HG02840 (cell line): ENCODE results near the gene TRIM8.
A peak's percentile ranks its signal among the peaks of the same experiment; 100 is the strongest.

Experiments
- ATAC-seq: cut with Tn5 transposase; IDR thresholded peaks from one replicate; pipeline ENCODE4 v1.9.1; 2021; ENCODE audit warnings: mild to moderate bottlenecking, moderate library complexity, moderate number of reproducible peaks; ENCODE audit not compliant: unreplicated experiment, low FRiP score

Gene TRIM8

DNA sequence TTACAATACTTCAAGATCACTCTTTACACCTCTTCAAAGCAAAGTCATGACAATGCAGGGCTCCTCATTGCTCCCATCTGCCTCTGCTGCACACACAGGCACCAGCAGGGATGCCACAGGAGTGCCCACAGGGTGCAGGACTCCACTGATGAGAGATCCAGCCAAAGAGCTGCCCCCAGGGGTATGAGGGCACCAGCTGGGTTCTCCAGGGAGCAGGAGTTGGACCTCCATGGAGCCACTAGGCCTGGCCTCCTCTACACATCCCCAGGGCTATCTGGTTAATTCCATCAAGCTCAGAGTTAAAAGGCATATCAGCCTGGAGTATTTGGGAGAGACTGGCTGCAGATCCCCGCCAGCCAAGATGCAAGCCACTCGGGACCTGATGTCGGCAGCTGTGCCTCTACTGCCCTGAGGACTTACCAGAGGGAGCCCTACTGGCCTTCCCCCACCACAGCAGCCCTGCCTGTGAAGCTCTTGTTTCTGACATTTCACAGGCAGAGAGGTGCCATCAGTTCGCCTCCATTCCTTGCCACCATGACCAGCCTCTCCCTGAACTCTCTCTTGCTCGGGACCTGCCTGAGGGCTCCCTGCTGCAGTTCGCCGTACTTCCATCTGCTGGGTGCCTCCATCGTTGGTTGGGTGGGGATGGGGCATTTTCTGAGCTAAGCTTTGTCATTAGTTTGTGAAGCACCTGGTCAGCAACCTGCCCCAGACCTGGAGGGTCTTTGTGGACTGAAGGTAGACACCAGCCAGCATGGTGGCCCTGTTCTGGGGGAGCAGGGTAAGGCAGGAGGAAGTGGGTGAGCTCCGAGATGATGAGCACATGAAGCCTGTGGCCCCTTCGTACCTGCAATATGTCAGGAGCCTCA lies 12.5 kb upstream of the TRIM8 start:
- no peak for ATAC-seq

DNA sequence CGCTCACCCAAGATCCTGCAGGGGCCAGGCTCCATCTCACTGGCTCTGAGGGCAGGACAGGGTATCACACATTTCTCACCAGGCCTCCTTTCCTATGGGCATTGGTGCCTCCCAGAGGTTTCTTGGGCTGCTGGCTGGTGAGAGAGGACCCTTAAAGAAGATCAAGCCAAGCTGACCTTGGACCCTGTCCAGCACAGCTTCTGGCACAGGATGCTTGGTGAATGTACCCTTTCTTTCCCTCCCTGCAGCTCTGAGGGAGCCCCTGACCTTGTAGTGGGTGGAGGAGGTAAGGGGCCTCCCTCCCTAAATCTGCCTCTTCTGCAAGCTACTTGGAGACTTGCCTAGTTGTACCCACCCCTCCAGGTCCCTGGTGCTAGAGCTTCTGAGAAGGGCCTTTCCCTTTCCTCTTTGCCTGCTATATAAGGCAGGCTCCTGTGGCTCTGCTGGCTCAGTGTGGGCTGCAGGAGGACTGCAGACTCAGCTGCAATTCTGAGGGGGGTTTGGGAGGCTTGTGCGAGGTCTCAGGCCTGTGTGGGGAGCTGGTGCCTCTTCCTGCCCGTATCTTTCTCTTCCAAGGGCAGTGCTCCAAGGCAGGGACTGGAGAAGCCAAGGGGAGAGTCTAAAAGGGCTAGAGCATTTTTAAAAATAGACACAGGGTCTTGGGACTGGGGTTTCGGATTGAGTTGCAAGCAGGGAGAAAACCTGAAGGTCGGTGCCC lies 11.7 kb upstream of the TRIM8 start:
- no peak for ATAC-seq

DNA sequence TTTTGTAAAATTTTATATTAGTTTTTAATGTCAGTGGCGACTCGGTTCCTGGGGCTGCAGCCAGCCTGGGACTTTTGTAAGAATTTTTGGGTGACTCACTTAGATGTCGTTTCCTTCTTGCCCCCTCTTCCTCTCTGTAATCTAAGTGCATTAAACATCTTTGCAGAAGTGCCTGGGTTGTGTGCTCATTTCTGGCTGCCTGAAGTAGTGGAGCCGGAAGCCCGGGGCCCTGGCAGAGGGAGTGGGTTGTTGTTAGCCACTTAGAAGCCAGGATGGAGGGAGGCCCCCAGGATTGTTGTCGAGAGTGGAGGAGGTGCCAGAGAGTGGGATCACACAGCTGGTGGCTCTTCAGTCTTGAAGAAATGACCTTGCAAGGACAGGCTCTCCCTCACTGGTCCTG lies 11.0 kb upstream of the TRIM8 start:
- no peak for ATAC-seq

DNA sequence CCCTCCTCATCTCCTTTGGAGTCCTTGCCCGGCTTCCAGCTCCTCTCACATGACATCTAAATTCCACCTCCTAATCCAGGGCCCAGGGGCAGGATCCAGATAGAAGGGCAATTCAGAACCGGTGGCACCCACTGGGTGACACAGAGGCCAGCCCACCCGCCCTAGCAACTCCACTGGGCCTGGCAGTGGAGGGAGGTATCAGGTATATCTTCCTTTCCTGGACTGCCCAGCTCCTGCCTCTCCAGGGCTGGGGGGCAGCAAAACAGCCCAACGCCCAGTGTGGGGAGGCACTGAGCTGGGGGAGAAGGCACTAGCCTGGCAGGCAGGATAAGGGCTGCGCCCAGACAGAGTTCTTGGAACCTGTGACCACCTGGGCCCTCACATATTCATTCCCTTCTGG lies 10.4 kb upstream of the TRIM8 start:
- ATAC-seq: no peak

DNA sequence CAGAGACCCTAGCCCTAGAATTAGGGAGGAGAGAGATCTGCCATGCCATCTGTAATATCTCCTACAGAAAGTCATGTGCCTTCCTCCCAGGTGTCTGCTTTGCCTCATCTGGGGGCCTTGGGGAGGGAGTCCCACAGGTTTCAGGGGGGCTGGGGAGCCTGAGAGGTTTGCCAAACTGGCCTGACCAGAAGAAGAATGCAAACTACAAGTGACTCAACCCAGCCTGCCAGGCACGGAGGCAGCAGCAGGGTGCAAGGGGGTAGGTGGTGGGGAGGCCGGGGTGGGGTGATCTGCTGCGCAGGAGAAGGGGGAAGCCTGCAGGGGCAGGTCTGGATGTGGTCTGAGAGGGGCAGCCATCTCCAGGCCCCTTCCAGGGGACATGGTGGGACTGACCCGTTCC lies 9.6 kb upstream of the TRIM8 start:
- no peak for ATAC-seq

DNA sequence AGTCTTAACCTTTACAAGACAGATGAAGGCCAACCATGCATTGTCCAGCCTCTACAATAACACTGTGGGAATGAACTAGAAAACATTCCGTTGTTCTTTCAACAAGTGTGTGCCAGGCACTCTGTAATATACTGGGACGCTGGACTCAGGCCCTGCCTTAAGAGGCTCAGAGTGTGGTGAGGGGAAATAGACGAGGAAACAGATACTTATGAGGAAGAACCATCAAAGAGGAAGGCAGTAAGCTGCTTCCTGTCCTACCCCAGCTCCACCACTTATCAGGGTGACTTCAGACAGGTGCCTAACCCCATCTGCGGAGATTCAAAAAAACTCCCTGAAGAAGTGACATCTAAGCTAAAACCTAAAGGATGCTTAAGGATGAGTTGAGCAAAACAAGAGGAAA lies 8.9 kb upstream of the TRIM8 start:
- ATAC-seq: no peak

DNA sequence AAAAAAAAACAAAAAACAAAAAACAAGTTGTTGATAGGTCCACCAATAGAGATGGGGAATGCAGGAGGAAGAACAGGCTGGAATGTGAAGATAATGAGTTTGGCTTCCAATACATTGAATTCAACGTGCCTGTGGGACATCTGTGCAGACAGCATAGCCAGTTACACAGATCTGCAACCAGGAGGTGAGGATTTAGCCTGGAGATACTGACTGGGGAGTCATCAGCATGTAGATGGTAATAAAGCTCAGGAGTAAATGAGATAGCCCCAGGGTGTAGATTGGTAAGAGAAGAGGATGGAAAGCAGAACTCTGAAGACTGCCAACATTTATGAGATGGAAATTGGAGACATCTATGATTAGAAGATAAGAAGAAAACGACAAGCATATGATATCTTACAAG lies 4.7 kb upstream of the TRIM8 start:
- no peak for ATAC-seq

DNA sequence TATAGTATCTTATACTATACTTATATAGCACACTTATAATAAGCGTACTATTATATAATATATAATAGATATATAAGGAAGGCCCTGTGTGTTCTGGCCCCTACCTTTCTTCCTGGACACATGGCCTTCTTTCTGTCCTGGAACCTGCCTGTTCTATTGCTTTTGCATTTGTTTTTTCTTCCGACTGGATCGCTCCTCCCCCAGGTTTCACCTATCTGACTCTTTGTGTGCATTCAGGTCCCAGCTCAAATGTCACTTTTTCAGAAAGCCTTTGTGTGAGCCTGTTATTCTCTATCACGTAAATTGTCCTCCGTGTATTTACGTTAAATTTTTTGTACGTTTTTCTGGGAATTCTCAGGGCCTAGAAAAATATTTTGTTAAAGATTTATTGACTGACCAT lies 2.9 kb upstream of the TRIM8 start:
- no peak for ATAC-seq

DNA sequence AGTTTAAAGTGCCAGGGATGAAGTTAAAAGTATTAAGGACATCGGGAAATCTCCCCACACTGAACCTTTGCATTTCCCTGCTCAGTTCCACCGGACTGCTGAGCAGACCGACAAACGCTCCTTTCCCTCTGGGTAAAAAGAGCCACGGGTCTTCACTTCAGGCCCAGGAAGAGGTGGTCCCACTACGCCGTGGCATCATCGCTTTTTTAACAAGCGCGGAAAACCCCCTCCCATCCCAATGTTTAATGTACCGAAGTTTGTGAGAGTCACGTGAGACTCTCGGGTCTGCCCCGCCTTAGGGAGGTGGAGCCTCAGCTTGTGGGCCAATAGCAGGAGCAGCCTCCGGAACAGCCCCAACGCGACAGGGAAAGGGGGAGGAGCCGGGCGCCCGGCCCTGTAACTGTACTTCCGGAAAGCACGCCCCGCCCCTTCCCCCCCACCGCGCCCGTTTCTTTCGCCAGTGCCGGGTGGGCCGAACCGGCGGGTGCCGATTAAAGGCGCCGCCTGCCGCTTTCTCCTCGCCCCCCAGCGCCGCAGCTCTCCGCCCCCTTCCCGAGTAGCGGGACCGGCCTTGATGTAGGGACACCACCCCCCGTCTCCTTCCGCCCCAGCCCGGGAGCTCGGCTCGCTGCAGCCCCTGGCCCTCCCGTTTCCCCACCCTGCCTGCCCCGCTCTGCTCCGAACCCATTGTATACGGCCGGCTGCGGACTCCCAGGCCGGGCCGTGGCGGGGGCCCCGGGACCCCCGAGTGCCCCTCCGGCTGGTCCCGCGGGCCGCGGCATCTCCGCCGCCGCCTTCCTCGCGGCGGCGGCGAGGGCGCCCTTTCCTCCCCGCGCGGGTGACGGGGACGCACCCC lies 2.2 kb upstream of the TRIM8 start:
- peak; percentile 41 for ATAC-seq

DNA sequence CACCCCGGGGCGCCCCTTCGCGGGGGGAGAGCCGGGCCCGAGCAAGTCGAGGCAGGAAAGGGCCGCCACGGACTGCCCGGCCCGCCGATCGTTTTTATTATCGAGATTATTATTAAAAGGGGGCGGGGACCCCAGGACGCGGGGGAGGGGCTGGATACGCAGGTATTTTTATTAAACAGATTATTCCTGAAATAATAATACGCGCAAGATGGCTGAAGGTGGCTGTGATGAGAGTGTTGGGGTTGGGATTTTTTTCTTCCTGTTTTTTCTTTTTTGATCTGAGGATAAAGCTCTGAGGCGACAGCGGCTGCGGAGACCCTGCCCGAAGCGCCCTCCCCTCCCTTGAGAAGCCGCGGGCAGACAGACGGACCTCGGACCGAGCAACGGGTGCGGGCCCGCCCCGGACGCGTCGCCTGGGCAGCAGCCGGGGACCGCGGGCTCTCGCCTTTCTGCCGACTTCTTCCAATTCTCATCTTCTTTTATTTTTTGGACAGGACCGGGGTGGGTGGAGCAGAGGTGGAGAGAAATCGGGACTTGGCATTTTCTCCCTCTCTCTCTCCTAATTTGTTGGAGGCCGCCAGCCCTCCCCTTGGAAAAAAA lies 1.4 kb upstream of the TRIM8 start:
- ATAC-seq: peak; percentile 0

DNA sequence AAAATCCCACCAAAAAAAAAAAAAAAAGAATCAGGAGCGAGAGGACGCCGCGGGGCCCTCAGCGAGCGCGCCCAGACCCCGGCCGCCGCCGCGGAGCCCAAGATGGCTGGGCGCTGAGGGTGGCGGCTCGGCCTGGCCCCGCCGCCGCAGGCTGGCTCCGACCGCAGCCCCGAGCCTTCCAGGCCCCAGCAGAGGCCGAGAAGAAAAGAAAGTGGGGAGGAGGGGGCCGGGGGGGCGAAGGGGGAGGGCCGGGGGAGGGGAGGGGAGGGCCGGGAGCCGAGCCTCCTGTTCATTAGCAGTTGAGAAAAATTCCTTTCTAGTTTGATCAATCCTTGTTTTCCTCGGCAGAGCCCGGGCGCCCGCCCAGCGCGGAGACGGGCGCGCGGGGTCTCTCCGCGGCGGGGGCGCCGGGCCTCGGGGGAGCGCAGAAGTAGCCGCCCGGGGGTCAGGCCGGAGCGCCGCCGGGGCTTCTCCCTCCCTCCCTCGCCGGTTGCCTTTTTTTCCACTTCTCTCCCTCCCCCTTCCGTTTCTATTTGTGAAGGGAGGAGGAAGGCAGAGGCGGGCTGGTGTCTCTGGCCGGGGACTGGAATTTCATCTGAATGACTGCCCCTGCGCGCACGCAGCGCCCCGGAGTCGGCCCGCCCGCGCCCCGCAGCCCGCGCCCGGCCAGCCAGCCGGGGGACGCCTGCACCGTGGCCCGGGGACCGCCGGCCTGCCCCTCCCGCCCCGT lies 778 bp upstream of the TRIM8 start:
- ATAC-seq: no peak

DNA sequence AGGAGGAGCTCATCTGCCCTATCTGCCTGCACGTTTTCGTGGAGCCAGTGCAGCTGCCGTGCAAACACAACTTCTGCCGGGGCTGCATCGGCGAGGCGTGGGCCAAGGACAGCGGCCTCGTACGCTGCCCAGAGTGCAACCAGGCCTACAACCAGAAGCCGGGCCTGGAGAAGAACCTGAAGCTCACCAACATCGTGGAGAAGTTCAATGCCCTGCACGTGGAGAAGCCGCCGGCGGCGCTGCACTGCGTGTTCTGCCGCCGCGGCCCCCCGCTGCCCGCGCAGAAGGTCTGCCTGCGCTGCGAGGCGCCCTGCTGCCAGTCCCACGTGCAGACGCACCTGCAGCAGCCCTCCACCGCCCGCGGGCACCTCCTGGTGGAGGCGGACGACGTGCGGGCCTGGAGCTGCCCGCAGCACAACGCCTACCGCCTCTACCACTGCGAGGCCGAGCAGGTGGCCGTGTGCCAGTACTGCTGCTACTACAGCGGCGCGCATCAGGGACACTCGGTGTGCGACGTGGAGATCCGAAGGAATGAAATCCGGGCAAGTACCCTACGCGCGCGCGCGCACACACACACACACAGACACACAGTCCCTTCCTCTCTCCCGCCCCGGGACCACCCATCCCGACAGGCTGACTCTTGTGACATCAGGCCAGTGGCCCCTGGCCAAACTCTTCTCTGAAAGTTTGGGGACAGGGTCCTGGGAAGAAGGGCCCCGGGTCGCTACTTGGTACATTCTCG lies 538 bp downstream of the TRIM8 start:
- ATAC-seq: no peak

DNA sequence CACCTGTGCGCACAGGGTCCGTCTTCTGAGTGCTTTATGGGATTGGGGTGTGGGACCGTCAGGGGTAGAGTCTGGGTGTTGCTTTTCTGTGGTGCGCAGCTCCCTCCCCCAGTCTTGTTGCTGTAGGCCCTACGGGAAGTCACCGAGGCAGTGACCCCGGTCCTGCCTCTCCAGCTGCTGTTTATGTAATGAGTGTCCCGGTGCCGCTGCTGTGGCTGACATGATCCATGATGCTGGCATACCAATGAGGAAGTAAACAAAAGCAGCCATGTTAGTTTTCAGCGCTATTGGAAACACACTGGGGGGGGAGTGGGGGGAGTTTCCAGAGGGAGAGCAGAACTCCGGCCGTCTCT lies 1.1 kb downstream of the TRIM8 start:
- no peak for ATAC-seq

DNA sequence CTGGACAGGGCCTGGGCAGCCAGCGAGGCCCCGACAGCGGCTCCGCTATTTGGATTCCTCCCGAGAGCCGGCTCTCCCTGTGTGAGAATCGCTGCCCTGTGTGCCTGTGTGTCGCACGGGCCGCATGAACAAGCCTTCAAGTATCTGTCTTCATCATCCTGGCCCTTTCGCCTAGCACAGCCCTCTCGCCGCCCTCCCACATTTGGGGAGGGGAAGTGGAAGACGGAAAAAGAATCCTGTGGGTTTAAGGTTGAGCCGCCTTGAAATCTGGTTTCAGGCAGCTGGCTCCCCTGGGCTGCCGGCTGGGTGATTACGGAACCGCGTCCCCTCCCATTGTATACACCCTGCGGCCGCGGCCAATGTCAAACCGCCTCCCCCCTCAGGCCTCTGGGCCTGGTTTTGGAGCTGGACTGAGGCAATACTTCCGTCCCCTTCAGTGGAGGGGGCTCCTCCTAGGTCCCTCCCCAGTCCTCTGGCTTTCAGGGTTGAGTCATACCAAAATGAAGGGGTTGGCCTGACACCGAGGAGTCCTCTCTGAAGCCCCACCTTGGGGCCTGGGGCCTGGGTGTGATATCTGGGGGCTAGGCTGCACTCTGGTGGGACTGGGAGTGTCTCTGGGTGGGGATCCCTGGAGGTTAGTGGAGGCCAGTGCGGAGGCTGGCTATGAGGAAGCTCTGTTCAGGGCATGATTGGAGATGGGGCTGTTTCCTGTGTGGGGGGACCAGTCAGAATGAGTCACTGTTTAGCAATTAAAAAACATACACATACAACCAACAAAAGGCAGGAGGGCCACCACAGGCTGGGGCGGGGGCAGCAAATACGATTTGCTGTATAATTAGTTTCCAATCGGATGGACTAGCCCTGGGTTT lies 1.7 kb downstream of the TRIM8 start:
- ATAC-seq: no peak

DNA sequence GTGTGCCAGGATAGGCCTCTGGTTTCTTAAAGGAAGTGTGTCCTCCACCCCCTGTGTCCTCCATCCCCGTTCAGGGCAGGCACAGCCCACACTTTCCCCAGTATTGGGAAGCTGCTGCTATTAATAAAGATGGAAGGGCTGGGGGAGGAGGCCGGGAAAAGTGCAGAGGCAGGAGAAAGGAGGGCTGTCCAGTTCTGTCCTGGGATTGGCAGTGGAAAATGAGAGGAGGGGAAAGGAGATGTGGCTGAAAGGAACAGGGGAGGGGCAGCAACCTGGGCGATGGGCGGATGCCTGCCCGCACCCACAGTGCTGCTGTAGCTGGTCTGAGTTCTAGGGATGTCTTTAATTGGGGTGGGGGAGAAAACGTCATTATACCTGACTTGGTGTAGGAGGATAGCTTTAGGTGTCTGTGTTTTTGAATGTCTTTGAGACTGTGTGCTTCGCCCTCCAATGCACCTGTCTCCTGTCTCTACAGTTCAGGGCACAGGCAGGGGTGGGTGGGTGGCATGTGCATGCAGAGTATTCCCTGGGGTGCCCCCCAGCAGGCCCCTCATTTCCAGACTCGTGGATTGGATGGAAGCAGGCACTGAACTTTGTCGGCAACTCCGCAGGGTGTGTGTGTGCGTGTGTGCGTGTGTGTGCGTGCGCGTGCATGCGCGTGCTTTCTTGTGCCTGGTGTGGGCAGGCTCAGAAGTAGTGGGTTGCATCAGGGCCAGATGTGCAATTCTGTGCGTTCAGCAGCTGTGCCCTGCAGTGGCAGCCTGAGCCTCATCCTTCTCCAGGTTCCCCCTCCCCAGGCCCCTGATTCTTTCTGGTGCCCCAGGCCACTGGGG lies 2.5 kb downstream of the TRIM8 start:
- ATAC-seq: no peak

DNA sequence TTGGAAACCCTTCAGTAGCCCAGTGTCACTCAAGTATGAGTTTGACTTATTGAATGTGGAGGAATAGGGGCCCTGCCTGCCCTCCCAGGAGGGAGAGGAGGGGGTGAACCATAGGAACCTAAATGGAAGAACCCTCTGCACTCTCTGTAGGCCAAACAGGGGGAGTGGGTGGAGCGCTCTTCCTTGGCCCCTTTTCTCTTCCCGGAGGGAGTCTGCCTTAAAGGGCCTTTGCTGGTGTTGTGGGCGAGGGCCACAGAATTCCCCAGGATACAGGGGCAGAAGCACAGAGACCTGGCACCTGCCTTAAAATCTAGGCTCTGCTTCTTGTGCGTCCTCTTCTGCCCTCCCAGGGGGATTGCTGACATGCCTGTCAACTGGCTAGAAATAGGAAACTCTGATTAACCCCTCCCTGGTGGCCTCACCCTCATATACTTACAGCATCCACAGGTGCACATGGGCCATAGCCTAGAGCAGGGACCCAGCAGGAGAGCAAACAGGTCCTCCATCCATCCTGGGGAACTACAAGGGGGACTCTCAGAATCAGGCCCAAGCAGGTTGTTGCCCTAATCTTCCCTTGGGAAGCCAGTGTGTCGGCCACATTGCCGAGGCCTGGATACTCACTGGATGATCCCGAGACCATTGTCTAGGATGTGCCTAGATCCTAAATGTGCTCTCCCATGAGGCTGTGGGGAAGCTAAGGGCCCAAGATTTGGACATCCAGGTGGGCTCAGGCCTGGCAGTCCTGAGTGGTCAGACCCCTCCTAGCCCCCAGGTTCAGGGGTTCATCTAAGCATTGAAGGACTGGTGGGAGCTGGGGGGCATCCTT lies 3.4 kb downstream of the TRIM8 start:
- ATAC-seq: no peak
